ENCODE data around the gene DLG4.

DNA sequence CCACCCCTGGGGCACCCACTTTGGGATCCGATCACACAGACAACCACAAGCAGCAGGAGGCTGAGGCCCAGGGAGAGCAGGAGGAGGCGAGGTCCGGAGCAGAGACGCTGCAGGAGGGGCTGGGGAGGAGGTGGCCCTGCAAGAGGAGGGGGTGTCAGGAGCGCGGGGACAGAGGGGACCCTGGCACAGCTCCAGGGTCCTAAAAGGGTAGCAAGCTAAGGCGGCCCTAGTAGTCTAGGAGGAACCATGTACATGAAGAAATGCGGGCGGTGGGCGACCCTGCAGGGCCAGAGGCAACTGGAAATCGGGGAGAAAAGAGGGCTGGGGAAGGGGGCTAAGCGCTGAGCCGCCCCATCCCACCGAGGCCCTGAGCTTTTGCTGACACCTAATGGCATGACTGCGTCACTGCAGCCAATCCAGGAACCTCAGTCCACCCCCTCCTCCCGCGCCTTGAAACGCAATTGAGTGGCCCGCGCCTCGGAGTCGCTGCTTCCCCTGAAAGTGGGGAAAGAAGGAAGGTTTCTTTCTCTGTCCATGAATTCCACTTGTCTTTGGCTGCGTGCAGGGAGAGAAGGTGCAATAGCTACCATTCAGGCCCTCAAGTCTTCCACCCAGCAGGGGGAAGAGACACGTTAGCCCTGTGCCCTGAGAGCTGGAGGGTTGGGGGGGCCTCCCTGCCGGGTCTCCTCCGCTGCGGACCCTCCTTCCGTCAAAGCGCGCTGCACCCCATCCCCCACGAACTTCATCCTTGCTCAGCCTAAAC lies 42.3 kb downstream of the DLG4 start:
- no peak for TF ChIP-seq POLR2A (IDR thresholded peaks at IDR 0.05)
- TF ChIP-seq, protein P1, sequence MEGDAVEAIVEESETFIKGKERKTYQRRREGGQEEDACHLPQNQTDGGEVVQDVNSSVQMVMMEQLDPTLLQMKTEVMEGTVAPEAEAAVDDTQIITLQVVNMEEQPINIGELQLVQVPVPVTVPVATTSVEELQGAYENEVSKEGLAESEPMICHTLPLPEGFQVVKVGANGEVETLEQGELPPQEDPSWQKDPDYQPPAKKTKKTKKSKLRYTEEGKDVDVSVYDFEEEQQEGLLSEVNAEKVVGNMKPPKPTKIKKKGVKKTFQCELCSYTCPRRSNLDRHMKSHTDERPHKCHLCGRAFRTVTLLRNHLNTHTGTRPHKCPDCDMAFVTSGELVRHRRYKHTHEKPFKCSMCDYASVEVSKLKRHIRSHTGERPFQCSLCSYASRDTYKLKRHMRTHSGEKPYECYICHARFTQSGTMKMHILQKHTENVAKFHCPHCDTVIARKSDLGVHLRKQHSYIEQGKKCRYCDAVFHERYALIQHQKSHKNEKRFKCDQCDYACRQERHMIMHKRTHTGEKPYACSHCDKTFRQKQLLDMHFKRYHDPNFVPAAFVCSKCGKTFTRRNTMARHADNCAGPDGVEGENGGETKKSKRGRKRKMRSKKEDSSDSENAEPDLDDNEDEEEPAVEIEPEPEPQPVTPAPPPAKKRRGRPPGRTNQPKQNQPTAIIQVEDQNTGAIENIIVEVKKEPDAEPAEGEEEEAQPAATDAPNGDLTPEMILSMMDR (IDR thresholded peaks at IDR 0.05) = peak; percentile 52 to 80 (median 72)

Measured in body of pancreas (tissue), 4 donors.